SKM-1 (cell line): ENCODE measurements around the gene PTPRE.
A peak's percentile ranks its signal among the peaks of the same experiment; 100 is the strongest.

Source experiments
- DNase-seq: peaks from one replicate; lab custom pipeline; 2025; ENCODE audit not compliant: unreplicated experiment; lab: John Stamatoyannopoulos, UW

PTPRE gene

GRCh38 chr10:128022261-128023196 lies 115.6 kb downstream of the PTPRE start:
- no peak for DNase-seq

- DNase-seq = no peak
These were observed 117.5 kb downstream of the PTPRE start for GRCh38 chr10:128024426-128024825.

- no peak for DNase-seq
These were observed 118.5 kb downstream of the PTPRE start for GRCh38 chr10:128025437-128025836.

GRCh38 chr10:128025951-128026350 lies 119.0 kb downstream of the PTPRE start:
- DNase-seq = no peak

GRCh38 chr10:128026615-128027300 lies 119.9 kb downstream of the PTPRE start:
- no peak for DNase-seq

GRCh38 chr10:128027306-128027705 lies 120.4 kb downstream of the PTPRE start:
- DNase-seq = no peak

- no peak for DNase-seq
These were observed 121.1 kb downstream of the PTPRE start for GRCh38 chr10:128027822-128028507.

- no peak for DNase-seq
These were observed 121.8 kb downstream of the PTPRE start for GRCh38 chr10:128028508-128029289.

- no peak for DNase-seq
These were observed 122.4 kb downstream of the PTPRE start for GRCh38 chr10:128029290-128029651.

- DNase-seq = no peak
These were observed 122.9 kb downstream of the PTPRE start for GRCh38 chr10:128029731-128030369.

GRCh38 chr10:128030498-128031072 lies 123.7 kb downstream of the PTPRE start:
- DNase-seq = no peak

GRCh38 chr10:128031216-128031615 lies 124.3 kb downstream of the PTPRE start:
- DNase-seq = no peak

GRCh38 chr10:128032466-128032865 lies 125.6 kb downstream of the PTPRE start:
- no peak for DNase-seq

GRCh38 chr10:128035557-128035973 lies 128.7 kb downstream of the PTPRE start:
- peak; percentile 2 for DNase-seq

- no peak for DNase-seq
These were observed 129.2 kb downstream of the PTPRE start for GRCh38 chr10:128036011-128036615.

- no peak for DNase-seq
These were observed 130.0 kb downstream of the PTPRE start for GRCh38 chr10:128036746-128037543.

GRCh38 chr10:128040096-128040495 lies 133.2 kb downstream of the PTPRE start:
- no peak for DNase-seq

GRCh38 chr10:128040681-128041080 lies 133.8 kb downstream of the PTPRE start:
- no peak for DNase-seq

GRCh38 chr10:128042131-128042610 lies 135.3 kb downstream of the PTPRE start:
- no peak for DNase-seq
